GM19043 (cell line): ENCODE measurements around the gene HTT-AS.

Experiments
- ATAC-seq: cut with Tn5 transposase; IDR thresholded peaks from one replicate; pipeline ENCODE4 v1.9.1; 2021; ENCODE audit warnings: low read depth; ENCODE audit not compliant: unreplicated experiment

The HTT-AS gene

GRCh38 chr4:3091464-3091863 is 17.1 kb upstream of the HTT-AS start:
- ATAC-seq: no peak

GRCh38 chr4:3087115-3087797 is 12.9 kb upstream of the HTT-AS start:
- ATAC-seq: no peak

GRCh38 chr4:3085948-3086670 is 11.8 kb upstream of the HTT-AS start:
- no peak for ATAC-seq

DNA sequence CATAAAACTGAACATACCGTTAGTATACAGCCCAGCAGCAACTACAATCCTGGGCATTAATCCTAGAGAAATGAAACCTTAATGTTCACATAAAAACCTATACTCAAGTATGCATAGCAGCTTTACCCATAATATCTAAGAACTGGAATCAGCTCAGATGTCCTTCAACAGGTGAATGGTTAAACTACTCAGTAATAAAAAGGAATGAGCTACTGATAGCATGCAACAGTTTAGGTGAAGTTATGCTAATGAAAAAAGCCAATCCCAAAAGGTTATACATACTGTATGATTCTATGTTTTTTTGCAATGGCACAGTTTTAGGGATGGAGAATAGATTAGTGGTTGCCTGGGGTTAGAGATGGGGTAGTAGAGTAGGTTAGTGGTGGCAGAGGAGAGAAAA is 9.4 kb upstream of the HTT-AS start:
- no peak for ATAC-seq

GRCh38 chr4:3082925-3083515 is 8.7 kb upstream of the HTT-AS start:
- no peak for ATAC-seq

DNA sequence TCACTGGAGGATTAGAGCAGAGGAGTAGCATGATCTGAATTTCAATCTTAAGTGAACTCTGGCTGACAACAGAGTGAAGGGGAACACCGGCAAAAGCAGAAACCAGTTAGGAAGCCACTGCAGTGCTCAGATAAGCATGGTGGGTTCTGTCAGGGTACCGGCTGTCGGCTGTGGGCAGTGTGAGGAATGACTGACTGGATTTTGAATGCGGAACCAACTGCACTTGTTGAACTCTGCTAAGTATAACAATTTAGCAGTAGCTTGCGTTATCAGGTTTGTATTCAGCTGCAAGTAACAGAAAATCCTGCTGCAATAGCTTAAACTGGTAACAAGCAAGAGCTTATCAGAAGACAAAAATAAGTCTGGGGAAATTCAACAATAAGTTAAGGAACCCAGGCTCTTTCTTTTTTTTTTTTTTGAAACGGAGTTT is 5.4 kb upstream of the HTT-AS start:
- ATAC-seq: no peak

DNA sequence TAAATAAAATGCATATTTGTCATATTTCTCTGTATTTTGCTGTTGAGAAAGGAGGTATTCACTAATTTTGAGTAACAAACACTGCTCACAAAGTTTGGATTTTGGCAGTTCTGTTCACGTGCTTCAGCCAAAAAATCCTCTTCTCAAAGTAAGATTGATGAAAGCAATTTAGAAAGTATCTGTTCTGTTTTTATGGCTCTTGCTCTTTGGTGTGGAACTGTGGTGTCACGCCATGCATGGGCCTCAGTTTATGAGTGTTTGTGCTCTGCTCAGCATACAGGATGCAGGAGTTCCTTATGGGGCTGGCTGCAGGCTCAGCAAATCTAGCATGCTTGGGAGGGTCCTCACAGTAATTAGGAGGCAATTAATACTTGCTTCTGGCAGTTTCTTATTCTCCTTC is 3.5 kb upstream of the HTT-AS start:
- ATAC-seq: peak; percentile 43

- ATAC-seq: no peak
Observed at GRCh38 chr4:3075652-3075981, 1.3 kb upstream of the HTT-AS start.

- no peak for ATAC-seq
Observed at GRCh38 chr4:3074846-3075651, 711 bp upstream of the HTT-AS start.

DNA sequence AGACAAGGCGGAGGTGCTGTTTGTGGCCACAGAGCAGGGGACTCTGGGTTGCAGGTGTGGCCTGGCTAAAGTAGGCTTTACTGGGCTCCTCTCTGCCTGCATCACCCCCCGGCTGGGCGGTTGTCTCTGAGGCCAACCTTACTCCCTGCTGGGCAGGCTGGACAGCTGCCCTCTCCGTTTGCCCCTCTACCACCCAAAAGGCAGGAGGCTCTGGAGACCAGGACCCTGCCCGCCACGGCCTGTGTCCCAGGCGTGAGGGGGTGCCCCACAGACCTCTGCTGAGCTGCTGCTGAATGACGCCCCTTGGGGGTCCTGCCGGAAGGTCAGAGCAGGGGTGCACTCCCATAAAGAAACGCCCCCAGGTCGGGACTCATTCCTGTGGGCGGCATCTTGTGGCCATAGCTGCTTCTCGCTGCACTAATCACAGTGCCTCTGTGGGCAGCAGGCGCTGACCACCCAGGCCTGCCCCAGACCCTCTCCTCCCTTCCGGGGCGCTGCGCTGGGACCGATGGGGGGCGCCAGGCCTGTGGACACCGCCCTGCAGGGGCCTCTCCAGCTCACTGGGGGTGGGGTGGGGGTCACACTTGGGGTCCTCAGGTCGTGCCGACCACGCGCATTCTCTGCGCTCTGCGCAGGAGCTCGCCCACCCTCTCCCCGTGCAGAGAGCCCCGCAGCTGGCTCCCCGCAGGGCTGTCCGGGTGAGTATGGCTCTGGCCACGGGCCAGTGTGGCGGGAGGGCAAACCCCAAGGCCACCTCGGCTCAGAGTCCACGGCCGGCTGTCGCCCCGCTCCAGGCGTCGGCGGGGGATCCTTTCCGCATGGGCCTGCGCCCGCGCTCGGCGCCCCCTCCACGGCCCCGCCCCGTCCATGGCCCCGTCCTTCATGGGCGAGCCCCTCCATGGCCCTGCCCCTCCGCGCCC is 920 bp downstream of the HTT-AS start:
- ATAC-seq: peak; percentile 24

GRCh38 chr4:3071811-3072210 is 2.5 kb downstream of the HTT-AS start:
- no peak for ATAC-seq

DNA sequence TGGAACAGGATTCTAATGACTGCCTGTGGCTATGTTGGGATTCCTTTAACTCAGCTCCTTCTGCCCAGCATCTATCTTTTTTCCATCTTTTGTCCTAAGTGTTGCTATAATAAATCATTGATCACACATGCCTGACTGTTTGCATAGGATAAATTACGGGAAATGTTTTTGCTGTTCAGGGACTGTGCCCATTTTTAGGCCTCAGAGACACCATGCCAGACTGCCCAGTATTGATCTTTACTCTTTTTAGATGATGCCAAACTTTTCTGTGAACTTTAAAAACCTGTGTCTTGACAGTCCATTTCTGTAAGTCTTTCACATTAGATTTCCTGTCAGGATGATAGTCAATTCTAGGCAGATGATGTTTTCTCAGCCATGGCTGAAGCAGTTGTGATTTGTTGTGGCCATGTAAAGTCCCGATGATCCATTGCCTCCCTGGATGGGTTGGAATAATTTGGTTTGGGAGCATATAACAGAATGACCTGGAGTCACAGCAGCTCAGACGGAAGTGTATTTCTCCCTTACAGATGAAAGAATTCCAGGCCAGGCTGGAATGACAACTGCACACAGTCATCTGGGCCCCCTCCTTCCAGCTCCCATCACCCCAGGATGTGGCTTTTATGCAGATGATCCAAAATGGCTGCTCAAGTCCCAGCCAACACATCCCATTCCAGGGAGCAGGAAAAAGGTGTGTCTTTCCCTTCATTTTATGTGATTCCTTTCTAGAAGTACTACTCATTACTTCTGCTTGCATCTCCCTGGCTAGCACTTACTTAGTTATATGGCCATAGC is 3.4 kb downstream of the HTT-AS start:
- no peak for ATAC-seq

GRCh38 chr4:3069661-3070199 is 4.6 kb downstream of the HTT-AS start:
- no peak for ATAC-seq

GRCh38 chr4:3067473-3068001 is 6.8 kb downstream of the HTT-AS start:
- no peak for ATAC-seq

DNA sequence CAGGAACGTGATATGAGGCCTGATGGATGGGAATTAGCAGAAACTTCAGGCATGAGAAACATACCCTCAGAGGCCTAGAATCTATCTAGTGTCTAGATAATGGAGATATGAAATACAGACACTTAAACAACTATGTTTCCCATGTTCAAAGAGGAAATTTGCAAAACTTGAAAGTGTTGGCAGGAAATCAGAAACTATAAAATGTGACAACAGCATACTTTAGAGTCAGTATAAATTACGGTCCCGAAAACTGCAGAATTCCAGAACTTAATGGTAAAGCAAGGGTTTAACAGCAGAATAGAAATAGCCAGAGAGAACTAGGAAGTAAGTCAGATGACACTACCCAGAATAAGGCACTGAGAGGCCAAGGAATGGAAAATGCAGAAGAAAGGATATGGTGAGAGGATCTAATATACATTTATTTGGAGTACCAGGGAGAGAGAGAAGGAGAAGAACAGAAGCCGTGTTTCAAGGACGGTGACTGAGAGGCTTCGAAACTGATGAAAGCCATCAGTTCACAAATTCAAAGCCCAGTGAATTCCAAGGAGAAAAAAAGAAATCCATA is 7.4 kb downstream of the HTT-AS start:
- no peak for ATAC-seq

- no peak for ATAC-seq
Observed at GRCh38 chr4:3065551-3065950, 8.8 kb downstream of the HTT-AS start.

- ATAC-seq: no peak
Observed at GRCh38 chr4:3062471-3062870, 11.9 kb downstream of the HTT-AS start.

DNA sequence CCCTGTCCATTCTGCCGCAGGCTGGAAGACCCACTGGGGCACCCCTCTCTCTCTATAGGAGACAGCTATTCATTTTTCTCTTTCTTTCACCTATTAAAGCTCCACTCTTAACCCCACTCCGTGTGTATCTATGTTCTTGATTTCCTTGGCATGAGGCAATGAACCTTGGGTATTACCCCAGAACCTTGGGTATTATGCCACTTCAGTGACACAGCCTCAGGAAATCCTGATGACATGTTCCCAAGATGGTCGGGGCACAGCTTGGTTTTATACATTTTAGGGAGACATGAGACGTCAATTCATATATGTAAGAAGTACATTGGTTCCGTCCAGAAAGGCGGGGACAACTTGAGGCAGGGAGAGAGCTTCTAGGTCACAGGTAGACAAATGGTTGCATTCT is 13.4 kb downstream of the HTT-AS start:
- no peak for ATAC-seq

GRCh38 chr4:3059943-3060342 is 14.4 kb downstream of the HTT-AS start:
- ATAC-seq: no peak
